NCI-H1092 (cell line): ENCODE results near the gene EPC1.

Experiments
- DNase-seq: peaks from one replicate; lab custom pipeline; 2025; lab: John Stamatoyannopoulos, UW

The EPC1 gene

DNA sequence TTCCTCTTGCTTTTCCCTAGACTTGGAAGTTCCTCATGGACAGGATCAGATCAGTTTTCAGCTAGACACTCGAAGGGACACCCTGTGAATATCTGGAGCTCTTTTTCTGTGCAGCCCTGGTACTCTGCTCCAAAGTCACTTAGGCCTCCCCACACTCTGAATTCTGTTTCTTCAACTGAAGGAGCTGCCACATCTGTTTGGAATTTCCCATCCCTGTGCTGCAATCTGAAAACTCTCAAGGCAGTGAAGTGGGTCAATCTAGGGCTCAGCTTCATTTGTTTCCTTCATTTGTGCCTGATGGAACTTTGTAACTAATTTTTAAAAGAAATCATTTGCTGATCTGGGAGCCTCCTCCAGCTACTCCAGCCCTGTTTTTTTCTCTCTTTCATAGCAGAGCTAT is 9.6 kb downstream of the EPC1 start:
- no peak for DNase-seq

GRCh38 chr10:32333849-32334248 is 13.1 kb downstream of the EPC1 start:
- no peak for DNase-seq

DNA sequence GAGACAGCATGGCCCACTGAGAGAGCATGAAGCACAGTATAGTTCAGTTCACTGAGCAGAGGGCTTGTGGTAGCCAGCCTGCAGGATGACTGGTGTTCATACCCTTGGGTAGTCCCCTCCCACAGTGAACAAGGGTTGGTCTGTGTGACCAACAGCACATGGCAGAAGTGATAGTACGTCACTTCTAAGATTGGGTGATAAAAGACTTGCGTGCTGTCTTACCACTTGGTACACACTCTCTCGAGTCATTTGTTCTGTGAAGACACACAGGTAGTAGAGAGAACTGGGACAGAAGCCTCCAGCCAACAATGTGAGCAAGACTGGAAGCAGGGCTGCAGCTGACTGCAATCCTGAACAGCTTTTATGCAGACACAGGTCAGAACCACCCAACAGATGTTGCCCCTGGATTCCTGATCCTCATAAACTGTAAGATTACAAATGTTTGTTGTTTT is 14.6 kb downstream of the EPC1 start:
- DNase-seq, result no peak

DNA sequence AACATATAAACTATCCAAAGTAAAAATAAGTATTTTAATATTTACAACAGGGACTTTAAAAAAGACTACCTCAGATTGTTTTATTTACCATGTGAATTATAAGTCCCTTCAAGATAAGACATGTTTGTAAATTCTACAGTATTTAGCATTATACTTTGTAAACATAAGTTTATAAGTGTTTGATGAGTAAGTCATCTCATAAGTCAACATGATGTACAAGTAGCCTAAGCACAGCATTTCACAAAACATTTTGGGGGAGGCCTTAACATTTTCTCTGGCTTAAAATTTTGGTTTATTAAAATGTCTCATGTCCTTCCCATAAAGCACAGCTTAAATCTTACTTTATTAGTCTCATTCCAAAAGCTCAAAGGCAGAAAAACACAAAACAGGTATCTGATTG is 15.4 kb downstream of the EPC1 start:
- DNase-seq, result no peak

DNA sequence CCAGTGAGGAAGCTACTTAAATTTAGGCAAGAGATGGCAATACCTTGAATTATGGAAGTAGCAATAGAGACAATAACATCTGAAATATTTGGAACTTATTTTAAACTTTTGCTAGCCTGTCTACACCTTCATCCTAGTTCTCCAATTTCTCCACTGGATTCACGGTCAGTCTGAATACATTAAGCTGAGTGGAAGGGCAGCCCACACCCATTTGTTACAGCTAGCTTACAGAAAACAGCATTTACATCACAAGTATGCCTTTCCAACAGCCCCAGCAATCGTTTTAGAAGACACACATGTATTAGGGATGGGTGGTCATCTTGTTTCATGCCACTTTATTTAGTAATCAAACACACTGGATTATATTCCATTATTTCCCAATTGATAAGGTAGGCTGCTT is 16.7 kb downstream of the EPC1 start:
- DNase-seq, result no peak

- no peak for DNase-seq
These were observed 17.9 kb downstream of the EPC1 start for GRCh38 chr10:32329061-32329460.

- DNase-seq, result no peak
These were observed 18.5 kb downstream of the EPC1 start for GRCh38 chr10:32328499-32328898.

- no peak for DNase-seq
These were observed 19.6 kb downstream of the EPC1 start for GRCh38 chr10:32327364-32327691.

GRCh38 chr10:32326680-32327363 is 20.1 kb downstream of the EPC1 start:
- no peak for DNase-seq

- DNase-seq, result no peak
These were observed 20.8 kb downstream of the EPC1 start for GRCh38 chr10:32326119-32326518.

DNA sequence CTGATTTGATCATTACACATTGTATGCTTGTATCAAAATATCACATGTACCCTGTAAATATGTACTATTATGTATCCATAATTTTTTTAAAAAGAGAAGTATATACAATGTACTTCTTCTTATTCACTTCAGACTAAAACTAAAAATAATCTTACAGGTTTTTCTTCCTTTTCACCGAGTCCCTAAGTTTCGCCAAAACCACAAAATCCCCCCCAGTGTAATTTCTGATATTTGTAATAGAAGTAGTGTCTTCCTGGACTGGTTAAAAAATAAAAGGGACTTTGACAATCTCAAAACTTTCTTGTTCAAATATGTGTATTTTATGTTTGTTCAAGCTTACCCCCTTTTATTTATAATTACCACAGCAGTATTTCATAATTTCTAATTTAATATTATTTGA is 23.9 kb downstream of the EPC1 start:
- DNase-seq, result no peak

- no peak for DNase-seq
These were observed 25.8 kb downstream of the EPC1 start for GRCh38 chr10:32321016-32321631.

GRCh38 chr10:32318476-32318896 is 28.5 kb downstream of the EPC1 start:
- no peak for DNase-seq

GRCh38 chr10:32317795-32318357 is 29.1 kb downstream of the EPC1 start:
- no peak for DNase-seq

GRCh38 chr10:32315424-32315823 is 31.5 kb downstream of the EPC1 start:
- DNase-seq, result no peak

DNA sequence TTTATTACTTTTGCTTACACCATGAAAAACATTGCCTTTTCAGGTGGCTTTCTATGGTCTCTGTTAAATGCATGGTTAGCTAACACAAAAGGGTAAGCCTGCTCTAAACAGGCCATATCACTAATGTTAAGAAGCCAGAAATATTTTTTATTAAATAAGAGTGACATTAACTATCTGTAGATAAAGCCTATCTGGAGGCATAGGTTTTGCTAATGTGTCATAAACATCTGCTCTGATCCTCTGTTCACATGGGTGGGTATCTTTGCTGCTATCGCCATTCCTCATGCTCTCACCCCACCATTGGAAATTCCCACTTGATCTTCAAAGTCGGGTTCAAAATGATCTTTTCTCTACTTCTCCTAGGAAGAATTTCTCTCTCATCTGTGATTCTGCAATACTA is 32.4 kb downstream of the EPC1 start:
- no peak for DNase-seq

DNA sequence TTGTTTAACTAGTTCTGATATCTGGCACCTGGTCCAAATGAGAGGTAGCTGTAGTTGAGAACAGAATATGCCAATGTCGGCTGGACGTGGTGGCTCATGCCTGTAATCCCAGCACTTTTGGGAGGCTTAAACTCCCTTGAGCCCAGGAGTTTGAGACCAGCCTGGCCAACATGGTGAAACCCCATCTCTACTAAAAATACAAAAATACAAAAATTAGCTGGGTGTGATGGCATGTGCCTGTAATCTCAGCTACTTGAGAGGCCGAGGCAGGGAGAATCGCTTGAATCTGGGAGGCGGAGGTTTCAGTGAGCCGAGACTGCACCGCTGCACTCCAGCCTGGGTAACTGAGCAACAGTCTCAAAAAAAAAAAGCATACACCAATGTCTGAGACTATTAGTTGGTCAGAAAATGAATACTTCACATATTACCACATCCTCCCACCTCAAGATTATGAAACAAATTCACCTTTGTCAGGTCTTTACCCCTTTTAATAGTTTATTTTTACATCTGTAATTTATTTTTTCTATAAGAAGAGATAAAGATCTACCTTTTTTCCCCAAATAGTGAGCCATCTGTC is 38.8 kb downstream of the EPC1 start:
- DNase-seq, result no peak

DNA sequence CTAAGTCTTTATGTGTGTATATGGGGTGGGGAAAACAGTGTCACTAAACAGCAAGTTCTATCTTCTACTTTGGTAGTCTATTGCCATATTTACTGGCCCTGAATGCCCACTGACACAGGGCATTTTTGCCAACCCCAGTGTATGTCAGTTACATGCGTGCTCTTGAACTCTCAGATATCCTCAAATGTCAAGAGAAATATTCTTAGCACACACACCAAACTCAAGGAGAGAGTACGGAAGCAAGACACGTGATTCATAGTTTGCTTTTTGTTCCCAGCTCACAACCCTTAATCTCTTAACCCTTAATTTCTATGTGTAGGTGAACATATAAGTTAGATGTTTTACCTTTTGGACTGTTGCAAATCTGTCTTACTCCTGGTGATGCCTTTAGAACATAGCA is 39.3 kb downstream of the EPC1 start:
- DNase-seq, result no peak

DNA sequence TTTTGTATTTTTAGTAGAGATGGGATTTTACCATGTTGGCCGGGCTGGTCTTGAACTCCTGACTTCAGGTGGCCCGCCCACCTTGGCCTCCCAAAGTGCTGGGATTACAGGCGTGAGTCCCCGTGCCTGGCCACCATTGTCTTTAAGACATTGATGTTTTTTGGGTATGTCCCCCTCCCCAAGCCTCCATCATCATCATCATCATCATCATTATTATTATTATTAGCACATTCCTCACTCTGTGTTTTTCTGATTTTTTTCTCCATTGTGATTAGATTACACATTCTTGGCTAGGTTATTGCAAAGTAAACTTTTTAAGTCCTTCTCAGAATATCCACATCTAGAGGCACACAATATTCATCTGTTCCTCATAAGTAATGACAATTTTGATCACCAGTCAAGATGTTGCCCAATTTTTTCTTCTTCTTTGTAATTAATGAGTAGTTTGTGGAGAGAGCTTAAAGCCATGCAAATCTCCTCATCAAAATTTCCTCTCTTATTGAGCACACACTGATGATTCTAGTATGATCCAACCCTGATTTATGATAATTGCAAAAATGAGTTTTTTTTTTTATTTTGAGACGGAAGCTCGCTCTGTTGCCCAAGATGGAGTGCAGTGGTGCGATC is 47.5 kb downstream of the EPC1 start:
- no peak for DNase-seq

DNA sequence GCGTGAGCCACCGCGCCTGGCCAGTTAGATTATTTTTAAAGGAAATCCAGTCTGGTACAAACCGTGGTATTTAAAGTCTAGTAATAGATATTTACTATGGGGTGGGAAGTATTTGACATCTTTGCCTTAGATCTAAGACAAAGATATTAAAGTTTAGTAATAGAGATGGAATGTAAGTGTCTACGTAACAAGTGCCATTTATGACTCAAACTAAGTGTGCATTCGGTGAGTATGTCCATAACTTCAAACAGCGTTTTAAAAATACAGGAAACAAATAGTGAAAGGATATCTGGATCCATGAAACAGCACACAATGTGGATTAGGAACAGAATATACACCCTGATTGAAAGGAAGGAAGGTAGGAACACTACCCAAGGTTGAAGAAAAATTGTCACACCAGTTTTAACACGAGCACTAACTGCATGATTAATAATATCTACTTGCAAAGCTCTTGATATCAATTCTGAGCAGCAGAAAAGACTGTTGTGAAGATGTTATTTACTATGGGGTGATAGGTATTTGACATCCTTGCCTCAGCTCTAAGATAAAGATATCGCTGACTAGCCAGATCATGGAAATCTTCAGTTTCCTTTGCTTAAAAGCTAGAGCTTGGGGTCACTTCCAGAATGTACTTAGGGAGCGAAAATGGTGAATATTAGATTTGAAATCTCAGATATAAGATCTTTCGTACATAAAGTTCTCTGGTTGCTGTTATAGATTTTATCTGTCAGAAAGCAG is 48.7 kb downstream of the EPC1 start:
- DNase-seq, result no peak

DNA sequence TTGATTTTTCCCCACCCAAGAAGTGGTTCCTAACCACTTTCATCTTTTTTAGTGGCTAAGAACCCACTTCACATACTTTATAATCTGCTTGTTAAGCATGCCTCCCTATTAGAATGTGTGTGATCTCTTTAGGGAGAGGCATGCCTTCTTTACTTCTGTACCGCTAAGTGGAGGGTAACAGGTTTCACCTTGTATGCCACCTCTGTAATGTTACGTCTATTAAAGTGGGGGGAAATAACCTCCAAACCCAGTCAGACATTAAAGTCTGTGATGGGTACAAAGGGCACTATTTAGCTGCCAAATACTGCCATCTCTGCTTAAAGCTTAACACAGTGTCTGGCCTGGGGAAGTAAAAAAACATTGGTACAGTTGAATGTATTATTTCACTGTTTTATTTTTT is 51.9 kb downstream of the EPC1 start:
- no peak for DNase-seq

- no peak for DNase-seq
These were observed 53.4 kb downstream of the EPC1 start for GRCh38 chr10:32293581-32293980.
